AG09309 (cell line): ENCODE measurements around the gene SAP25.
"Not testable (repeated sequence)": the region's sequence is repeated elsewhere in the genome, so short reads cannot be mapped to it uniquely, and the experiment has no call there.

Source experiments
- DNase-seq: peaks from one replicate; pipeline ENCODE4 v3.0.0-alpha.2; 2010; ENCODE audit warnings: low read depth
- H3K4me3 ChIP-seq: 2 replicates; pipeline ENCODE4 v1.5.1; 2011; ENCODE audit warnings: mild to moderate bottlenecking, low read depth, low read length, moderate library complexity; ENCODE audit not compliant: control insufficient read depth
- CTCF ChIP-seq: IDR thresholded peaks from 2 replicates; pipeline ENCODE4 v1.5.1; 2011; ENCODE audit warnings: mild to moderate bottlenecking, low read depth, low read length, inconsistent platforms; ENCODE audit not compliant: insufficient read depth, control insufficient read depth; ENCODE audit errors: missing control alignments

Gene SAP25

GRCh38 chr7:100532165-100533022 is 41.3 kb downstream of the SAP25 start:
- DNase-seq, result no peak
- TF ChIP-seq CTCF, result no peak
- no peak overlapping the region for H3K4me3 ChIP-seq

- not testable (repeated sequence) for DNase-seq, H3K4me3 ChIP-seq
Measured at GRCh38 chr7:100528108-100528866, 45.4 kb downstream of the SAP25 start.

DNA sequence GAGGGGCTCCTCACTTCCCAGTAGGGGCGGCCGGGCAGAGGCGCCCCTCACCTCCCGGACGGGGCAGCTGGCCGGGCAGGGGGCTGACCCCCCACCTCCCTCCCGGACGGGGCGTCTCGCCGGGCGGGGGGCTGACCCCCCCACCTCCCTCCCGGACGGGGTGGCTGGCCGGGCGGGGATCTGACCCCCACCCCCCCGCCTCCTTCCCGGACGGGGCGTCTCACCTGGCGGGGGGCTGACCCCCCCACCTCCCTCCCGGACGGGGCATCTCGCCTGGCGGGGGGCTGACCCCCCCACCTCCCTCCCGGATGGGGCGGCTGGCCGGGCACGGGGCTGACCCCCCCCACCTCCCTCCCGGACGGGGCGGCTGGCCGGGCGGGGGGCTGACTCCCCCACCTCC is 50.5 kb downstream of the SAP25 start:
- DNase-seq, H3K4me3 ChIP-seq: not testable (repeated sequence)
